ENCODE results near the gene RPL38. TPM values are rescaled to one million over a fixed set of nuclear protein-coding genes. Genes with fewer than 3 reads are reported as not detected.
A peak's percentile ranks its signal among the peaks of the same experiment; 100 is the strongest.

The RPL38 gene
- total RNA-seq, result 1,104 TPM

DNA sequence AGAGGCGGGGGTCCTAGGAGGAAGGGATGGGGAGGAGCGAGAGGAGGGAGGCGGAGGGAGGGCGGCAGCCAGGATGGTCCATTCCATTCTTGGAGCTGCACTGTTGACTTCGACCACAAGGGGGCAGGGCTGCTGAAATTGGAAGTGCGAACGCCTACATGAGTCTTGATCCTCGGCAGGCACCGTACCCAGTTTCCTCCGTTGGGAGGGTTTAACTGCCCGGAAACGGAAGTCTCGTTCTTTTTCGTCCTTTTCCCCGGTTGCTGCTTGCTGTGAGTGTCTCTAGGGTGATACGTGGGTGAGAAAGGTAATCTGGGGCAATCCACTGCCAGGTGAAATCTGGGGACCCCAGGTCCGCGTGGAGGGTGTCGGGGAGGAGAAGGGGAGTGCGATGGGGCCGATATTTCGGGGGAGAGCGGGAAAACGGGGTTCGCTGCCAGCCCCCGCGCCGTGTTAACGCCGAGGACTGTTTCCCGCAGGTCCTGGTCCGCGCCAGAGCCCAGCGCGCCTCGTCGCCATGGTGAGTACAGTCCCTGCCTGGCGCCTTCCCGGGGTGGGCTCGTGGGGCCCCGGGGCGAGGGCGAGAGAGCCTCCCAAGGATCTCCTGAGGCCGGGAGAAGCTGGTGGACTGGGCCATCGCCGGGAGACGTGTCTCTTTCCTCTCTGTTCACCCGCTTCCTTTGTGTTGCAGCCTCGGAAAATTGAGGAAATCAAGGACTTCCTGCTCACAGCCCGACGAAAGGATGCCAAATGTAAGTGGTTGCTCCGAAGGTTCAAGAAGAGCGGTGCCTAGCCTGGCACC, at the start of gene RPL38:
TSS of gene RPL38 (plus strand) at position 240 of the 802 bp plus-strand sequence. CDS start at position 518, 278 bp downstream.
- ATAC-seq, result peak; percentile 89

DNA sequence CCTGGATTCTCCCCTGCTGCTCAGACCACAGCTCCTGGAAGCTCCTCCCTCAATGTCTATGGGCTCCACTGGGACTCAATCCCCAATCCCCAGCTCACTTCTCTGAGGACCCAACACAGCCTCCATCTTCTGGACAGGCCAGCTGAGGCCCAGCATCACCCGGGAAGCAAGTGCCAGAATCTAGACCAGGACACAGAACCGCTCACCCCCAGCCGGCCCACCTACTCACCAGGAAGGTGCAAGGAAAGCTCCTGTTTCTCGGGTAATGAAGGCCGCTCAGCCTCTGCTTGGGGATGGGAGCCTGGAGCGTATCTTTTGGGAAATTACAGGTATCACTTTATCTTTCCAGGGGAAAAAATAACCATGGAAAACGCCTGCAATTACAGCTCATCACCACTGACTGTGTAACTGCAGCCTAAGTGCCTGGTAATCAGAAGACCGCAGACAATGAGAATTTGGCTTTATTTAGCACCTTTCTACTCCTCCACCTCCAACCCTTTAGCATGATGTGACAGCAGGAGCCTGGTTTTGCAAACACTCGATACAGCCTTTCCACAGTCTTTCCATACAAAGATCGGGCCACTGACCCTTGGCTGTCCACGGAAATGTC, 49.6 kb upstream of the RPL38 start:
- ATAC-seq, result no peak

DNA sequence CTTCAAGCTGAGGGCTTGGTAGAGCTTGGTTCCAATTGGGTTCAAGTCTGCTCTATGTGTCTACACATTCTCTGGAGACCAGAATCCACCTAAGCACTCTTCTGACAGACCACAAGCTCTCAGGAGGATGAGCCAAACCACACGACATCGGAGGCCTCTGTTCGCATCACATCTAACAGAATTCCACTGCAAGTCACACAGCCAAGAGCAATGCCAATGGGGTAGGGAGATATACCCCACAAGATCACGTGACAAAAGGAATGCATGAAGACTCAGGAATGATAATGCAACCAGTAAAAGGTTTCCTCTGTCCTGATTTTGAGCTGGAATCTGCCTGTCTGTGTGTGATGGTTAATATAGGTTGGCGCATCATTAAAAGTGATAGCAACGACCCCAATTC, 46.6 kb upstream of the RPL38 start:
- no peak for ATAC-seq

DNA sequence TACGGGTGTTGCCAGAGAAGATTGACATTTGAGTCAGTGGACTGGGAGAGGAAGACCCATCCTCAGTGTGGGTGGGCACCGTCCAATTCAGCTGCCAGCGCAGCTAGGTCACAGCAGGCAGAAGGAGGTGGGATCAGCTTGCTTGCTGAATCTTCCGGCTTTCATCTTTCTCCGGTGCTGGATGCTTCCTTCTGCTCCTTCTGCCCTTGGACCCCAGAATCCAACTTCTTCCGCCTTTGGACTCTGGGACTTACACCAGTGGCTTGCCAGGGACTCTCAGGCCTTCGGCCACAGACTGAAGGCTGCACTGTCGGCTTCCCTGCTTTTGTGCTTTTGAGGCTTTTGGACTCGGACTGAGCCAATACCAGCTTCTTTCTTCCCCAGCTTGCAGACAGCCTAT, 46.1 kb upstream of the RPL38 start:
- no peak for ATAC-seq

DNA sequence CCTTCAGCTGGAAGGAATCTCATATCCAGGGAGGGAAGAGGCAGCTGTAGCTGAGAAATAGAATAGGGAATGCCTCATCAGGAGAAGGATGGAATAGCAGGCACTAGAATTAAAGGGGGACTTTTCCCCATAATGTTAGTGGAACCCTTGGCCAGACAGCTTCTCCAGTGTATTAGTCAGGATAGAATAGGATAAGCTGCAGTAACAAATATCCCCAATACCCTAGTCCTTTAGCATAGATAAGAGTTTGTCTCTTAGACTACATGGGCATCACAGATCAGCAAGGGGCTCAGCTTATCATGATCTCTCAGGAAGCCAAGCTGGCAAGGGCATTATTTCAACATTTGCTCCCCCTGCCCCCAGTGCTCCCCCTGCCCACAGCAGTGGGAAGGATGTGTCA, 44.7 kb upstream of the RPL38 start:
- no peak for ATAC-seq

DNA sequence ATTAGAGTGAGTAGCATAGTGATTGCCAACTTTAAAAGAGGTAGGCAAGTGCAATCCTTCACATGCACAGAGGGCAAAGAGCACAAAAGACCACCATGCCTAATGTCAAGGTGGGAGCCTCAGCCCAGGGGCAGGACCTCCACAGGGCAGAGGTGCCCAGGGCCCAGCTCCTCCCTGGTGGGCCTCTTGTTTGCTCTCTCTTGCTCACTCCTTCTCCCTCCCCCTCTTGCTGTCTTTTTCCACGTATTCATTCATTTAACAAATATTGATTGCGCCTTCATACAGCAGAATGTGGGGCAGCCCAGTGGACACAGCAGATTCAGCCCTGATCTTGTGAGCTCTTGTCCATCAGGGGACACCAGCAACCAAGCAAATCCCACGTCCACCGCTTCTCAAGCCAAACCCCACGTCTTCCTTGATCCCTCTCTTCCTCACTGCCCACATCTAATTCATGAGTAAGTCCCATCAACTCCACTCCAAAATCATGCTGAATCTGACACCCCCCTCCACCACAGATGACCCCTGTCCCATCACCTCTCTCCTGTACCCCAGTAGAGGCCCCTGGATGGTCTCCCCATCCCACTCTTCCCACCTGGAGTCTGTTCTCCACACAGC, 44.1 kb upstream of the RPL38 start:
- no peak for ATAC-seq

DNA sequence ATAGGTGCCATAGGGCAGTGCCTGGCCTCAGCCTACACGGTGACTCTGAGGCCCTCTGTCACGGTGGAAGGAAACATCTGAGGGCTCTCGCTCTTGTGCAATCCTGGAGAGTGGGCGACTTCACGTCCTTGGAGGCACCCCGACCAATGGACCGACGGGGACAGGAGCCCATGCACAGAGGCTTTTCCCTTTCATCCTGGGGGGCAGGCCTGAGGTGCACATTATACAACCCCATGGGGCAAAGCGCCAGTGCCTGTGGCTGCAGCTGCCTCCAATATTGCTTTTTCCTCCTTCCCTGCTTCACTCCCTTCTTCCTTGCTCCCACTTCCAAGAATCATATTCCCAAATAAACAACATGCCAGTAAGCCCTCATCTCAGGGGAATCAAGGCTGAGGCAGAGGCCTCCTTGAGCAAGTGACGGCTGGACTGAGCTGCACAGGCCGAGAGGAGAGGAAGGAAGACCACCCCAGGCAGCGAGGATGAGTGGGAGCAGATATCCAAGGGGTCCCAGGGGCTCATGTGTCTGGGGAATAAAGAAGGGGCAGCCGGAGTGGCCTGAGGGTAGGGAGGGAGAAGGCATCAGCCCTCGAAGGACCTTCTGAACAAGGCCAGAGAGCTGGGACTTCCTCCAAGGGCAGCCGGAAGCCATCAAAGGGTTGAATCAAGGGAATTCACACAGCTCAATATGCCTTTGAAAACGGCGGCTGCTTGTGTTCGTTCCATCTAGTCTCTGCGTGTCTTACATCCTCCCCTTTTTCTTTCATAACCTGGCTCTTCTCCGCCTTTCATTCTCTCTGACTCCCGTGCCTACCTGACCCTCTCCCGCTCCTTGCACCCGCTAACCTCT, 42.6 kb upstream of the RPL38 start:
- no peak for ATAC-seq

DNA sequence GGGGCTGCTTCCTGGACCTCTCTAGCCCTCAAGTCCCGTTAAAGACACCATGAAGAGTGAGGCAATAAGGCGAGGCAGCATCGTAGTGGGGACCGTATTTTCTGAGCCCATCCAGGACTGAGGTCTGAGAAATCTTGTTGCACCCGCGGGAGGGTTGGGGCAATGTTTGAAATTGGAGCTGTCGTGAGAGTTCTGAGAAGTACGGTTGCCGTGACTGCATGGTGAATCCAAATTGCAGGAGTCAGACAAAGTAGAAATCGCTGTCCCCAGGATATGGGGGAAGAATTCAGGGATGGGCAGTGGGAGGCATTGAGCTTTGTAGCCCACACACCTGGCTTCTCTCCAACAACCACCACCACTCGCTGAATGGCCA, 42.0 kb upstream of the RPL38 start:
- no peak for ATAC-seq

DNA sequence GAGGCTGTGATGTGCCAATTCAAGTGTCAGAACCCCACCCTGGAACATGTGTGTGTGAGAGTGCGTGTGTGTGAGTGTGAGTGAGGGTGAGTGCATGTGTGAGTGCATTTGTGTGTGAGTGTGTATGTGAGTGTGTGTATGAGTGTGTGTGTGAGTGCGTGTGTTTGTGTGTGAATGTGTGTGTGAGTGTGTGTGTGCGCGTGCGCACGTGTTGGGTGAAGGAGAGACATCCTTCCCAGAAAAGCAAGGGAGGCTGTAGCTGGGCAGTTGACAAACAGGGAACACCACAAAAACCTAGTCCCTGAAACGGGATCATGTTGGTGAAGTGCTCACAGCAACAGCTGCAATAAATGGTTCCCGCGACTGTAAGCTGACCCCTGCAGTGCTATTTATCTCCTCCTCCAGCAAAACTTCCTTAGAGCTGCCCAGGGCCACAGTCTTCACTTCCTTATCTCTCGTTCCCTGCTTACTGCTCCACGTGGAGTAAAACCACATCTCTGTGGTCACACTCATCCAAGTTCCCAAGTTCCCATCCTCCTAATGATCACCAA, 40.1 kb upstream of the RPL38 start:
- no peak for ATAC-seq

DNA sequence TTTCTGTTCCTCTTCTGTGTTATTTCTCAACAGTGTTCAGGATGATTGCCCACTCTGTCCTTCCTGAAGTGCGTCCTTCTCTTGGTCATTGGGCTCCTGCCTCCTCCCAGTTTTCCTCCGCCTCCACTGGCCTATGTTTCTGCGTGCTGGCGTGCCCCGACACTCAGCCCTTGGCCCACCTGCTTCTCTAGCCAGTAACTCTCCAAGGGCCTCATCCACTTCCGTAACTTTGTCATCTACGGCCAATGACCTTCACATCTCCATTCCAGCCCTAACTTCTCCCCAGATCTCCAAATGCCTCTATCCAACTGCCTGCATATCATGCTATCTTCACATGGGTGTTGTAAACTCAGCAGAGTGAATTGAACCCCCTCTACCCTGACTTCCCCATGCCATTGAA, 39.6 kb upstream of the RPL38 start:
- ATAC-seq, result no peak

DNA sequence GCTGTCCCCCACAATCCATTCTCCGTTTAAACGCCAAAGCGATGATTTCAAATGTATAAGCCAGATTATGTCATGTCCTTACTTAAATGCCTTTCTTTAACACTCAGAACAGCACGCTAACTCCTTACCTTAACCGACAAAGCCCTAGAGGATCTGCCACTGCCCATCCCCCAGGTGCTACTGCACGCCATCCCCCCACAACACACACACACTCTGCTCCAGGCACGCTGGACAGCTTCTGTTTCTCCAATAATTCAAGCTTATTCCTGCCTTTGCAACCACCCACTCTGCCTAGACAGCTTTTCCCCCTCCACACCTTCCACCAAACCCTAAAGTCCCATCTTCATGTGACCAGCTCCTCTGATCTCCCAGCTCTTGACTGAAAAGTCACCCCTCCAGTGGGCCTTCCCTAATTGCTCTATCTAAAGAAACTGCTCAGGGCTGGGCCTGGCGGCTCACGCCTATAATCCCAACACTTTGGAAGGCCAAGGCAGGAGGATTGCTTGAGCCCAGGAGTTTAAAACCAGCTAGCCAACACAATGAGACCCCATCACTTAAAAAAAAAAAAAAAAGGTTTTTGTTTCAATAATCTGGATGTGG, 38.9 kb upstream of the RPL38 start:
- ATAC-seq, result no peak

DNA sequence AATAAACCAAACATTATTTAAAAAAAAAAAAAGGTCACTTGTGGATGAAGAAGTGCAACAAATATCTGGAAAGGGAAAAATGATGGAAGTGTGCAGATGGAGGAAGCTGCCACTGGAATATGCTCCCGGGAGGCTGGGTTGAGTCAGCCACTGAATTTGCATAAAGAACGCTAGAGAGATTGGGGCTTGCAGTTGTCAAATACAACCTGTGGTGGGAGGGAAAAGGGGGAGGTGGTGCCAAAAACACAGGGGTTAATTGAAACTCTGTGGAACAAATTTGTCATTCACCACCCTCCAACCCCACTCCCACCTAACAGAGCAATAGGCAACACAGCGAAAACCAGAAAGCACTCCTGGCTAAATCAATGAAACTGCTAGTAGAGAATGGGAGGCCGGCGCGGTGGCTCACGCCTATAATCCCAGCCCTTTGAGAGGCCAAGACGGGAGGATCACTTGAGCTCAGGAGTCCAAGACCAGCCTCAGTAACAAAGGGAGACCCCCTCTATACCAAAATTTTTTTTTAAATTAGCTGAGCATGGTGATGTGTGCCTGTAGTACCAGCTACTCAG, 37.6 kb upstream of the RPL38 start:
- ATAC-seq, result no peak

DNA sequence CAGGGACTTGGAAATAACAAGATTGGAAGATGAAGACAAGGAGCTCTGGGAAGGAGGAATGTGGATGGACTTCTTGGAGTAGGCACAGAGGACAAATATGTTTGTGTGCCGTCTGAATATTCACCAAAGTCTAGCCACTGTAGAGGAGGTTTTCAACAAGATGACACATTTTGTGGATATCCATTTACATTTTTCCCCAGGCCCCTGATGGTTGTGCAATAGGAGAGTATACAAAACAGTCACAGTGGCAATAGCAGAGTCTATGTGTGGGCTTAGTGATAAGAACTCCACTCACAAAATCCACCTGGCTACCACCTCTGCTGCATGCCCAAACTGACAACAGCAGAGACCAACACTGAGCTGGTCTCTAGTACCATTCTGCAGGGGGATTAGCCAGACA, 32.6 kb upstream of the RPL38 start:
- no peak for ATAC-seq

DNA sequence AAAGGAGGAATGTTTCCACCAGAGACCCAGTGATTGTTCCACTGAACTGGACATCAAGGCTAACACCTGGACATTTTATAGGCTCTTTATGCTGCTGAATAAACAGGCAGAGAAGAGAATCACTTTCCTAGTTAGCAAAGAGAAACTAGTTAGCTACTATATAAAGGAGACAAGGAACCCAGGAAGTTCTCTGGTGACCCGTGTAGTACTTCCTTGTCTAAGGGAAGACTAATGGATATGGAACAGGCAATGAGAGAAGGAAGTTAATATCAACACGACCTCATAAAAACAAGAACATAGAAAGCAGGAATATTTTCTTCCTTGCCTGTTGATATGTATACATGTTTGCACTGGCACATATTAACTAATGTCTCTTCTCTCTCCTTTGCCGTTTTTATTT, 30.8 kb upstream of the RPL38 start:
- no peak for ATAC-seq

DNA sequence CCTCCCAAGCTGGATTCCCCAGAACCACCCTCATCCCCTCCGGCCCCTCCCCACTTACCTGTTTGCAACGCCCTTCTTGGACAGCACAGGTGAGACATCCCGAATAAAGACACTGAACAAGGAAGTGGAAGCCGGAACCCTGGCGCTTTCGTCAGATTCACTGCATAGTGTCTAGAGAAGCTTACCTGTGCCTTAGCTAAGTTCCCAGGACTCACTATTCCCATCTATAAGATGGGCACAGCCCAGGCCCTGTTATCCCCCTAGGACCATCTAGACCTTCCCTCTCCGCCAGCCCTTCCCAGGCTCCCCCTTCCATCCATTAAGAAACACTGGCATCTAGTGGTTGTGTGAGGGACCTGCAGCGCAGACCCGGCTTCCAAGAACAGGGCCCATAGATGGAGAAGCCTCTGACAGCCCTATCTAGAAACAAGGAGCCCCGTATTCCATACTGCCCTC, 26.9 kb upstream of the RPL38 start:
- ATAC-seq, result peak; percentile 68

DNA sequence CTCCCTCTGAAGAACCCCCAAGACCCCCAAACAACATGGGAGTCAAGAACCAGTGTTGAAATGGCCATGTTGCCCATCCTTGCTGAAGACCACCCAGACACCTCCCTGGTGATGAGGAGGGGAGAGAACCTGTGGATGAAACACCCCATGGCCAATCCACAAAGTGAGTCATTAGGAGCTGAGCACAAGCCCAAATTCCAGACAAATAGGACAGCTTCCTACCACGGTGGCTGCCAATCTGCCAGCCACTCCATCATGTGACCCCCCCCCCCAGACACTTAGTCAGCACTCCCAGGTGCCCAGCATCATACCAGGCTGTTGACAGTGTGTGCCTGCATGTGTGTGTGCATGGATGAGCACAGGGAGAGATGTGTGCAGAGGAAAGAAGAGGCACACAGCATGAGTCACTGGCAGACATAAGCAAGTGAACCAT, 26.4 kb upstream of the RPL38 start:
- no peak for ATAC-seq

DNA sequence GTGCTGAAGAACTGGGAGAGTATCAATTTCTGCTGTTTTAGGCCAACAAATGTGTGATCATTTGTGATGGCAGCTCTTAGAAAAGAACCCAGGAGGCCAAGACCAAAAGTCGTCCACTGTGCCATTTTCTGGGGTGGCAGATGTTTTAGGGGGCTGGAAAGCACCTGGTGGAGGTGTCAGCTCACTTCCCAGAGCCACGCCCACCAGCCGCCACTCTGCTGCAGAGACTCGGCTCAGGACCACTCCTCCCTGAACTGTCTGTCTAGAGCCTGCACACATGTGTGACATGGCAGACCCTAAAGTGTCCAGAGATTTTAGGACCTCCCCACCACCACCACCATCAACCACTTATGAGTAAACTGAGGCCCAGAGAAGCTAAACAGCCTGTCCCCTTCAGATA, 23.9 kb upstream of the RPL38 start:
- ATAC-seq, result no peak

DNA sequence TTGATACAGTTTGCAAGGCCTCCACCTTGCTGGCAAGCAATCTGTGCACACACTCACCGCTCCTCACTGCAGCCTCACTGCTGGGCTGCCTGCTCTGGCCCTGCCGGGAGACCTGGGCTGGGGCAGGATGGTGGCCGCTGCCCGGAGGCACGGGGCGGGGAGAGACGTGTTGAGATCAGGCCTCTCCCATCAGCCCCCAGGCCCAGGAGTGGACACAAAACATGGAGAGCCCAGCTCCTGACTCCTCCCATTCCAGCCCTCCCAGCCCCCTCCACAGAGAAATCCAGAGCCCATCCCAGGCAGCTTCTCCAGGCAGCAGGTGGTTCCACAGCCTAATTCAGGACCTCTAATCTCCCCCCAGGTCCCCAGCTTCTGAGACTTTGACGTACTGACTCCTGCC, 23.1 kb upstream of the RPL38 start:
- ATAC-seq, result no peak

DNA sequence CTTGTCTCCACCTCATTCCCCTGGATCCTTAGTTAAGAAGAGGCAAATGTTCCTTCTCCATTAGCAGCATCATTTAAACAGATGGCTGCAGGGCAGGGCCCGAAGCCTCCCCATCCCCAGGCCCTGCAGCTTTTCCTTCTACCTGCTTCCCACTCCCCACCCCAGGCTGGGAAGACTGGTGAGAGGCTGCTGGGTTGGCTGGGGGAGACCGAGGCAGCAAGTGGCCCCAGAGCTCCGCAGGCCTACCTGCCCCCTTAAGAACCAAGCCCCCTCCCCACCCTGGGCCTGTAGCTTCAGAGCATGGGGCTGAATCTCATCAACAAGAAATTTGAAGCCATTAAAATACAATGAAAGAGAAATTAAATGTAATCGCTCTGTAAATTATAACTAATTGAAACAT, 22.1 kb upstream of the RPL38 start:
- ATAC-seq, result no peak

DNA sequence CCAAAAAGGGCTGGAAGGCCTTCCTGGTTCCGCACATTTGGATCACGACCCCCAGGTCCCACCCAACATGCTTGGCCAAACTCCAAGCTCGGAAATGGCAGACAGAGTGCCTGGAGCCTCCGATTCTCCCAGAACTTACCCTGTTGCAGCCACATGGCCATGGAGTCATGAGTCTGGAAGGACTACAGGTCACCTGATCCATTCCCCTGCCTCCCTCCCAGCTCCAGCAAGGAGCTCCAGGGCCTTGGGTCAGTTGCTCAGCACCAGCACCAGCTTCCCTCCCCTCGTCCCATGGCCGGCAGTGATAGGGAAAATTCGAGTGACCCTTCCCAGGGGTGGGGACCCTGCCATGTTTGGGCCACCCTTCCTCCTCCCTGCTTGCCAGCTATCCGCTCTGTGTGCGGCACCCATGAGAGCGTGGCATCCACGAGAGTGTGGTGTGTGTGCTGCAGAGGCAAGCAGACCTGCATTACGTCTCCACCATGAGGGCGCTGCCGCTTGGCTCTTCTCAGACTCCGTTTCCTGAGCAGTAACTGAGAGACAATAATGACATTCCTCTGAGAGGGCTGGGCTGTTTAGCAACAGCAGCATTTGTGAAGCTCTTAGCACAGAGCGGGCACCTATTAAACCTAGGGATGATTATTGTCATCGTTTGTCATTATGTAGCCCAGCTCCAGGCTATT, 21.3 kb upstream of the RPL38 start:
- ATAC-seq, result no peak

DNA sequence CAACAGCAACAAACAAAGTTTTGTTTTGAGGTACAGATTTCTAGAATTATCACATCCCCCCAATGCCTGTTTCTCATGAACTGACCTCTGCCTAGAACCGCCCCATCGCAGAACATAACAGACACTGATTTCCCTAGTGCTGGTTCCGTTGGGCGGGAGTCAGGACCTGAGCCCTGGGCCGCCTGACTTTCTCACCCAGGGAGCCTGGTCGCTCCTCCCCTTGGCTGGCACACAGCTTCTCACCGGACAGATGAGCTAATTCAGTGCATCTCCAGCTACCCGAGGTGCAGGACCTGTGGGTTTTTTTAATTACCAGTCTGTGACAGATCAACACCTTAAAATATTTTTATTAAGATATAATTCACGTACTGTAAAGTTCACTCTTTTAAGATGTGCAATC, 20.1 kb upstream of the RPL38 start:
- ATAC-seq, result no peak
